ENCODE data around the gene PAGE5. TPM values are rescaled to one million over a fixed set of nuclear protein-coding genes. Genes with fewer than 3 reads are reported as not detected.

PAGE5 gene
- total RNA-seq, 1 experiment from 2014 or later = not detected

- no peaks in the 10 kb centered on the region for H3K9me3 ChIP-seq (ENCODE audit: insufficient read depth, low read depth)
- peak overlapping the region; percentile 53 for H3K4me2 ChIP-seq
- no TSS peak for BruUV-seq (replicated peaks)
- ChIA-PET POLR2A (ENCODE audit: unreplicated experiment) (interaction anchor here (0.7 kb wide), 1 partner anchor 14 kb away, joined by 9 read pairs; no protein-coding TSS in a partner anchor), CTCF (no interaction called here)
- no peak for TF ChIP-seq EZH2 (IDR thresholded peaks at IDR 0.05; ENCODE audit: low read depth)
- TF ChIP-seq, protein P1, sequence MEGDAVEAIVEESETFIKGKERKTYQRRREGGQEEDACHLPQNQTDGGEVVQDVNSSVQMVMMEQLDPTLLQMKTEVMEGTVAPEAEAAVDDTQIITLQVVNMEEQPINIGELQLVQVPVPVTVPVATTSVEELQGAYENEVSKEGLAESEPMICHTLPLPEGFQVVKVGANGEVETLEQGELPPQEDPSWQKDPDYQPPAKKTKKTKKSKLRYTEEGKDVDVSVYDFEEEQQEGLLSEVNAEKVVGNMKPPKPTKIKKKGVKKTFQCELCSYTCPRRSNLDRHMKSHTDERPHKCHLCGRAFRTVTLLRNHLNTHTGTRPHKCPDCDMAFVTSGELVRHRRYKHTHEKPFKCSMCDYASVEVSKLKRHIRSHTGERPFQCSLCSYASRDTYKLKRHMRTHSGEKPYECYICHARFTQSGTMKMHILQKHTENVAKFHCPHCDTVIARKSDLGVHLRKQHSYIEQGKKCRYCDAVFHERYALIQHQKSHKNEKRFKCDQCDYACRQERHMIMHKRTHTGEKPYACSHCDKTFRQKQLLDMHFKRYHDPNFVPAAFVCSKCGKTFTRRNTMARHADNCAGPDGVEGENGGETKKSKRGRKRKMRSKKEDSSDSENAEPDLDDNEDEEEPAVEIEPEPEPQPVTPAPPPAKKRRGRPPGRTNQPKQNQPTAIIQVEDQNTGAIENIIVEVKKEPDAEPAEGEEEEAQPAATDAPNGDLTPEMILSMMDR (conservative IDR thresholded peaks at IDR 0.05) = no peak
- H3F3A ChIP-seq (ENCODE audit: insufficient read depth, low read depth) = peaks cover 20% of the 10 kb centered on the region; the same call in 1 of the 2 replicates
- no peak overlapping the region for H2AFZ ChIP-seq
- H3K4me1 ChIP-seq (replicated peaks; ENCODE audit: insufficient read depth) = peaks cover 39% of the 10 kb centered on the region
- no peaks in the 10 kb centered on the region for H3K79me2 ChIP-seq (ENCODE audit: low read depth)
- H3K27me3 ChIP-seq (ENCODE audit: insufficient read depth, low read depth) = no peaks in the 10 kb centered on the region
- no peaks in the 10 kb centered on the region for H4K20me1 ChIP-seq (ENCODE audit: insufficient read depth)
- 0 out of 2 replicates have a peak overlapping the region, but pooled peaks have one; percentile 32 for H3K27ac ChIP-seq
- no peak overlapping the region for H3K4me3 ChIP-seq
- intact Hi-C loops (cut with micrococcal nuclease; ENCODE audit: unreplicated experiment) = no loop called here
- no peaks in the 10 kb centered on the region for H3K36me3 ChIP-seq (ENCODE audit: low read depth)
- H3K9me2 ChIP-seq (ENCODE audit: insufficient read depth) = no peaks in the 10 kb centered on the region
- DNase-seq = peak in 1 of 2 experiments; percentile 80
Observed at GRCh38 chrX:55201930-55202579, 18.1 kb upstream of the PAGE5 start.

DNA sequence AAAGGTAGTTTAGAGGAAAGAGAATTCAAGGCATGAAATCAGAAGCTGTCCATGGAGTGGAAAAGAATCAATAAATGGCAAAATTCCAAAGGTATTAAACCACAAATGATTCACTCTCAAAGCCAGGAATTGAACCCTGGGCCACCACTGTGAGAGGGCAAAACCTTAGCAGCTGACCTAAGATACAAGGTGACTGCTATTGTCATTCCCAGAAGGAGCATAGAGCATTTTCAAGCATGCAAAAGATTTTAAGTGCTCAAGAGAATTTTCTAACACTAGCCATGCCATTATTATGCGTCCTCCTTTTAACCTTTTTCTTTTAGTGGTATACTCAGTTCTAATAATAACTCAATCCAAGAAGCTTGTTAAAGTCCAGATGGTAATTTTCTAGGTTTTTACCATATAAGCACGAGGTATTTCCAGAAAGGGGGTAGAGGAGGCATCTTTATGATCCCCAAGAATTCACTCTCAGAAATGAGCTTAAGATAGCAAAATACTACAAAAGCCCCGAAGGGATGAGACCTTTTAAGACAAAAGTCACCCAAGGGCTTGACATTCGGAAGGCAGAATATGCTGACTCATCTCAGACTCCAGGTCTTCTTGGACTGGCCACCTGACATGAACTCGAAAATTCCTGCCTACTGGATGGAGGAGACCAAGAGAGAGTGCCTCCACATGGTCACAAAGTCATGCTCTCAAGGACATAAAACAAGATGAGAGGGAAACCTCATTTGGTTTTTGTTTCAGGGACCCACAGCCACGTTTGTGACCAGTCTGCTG lies 13.8 kb upstream of the PAGE5 start:
- CTCF ChIA-PET = no interaction called here
- DNase-seq = no peak
- POLR2A ChIA-PET (ENCODE audit: unreplicated experiment) = no interaction called here

More for the DNA sequence above, 13.8 kb upstream of the PAGE5 start:
- TF ChIP-seq, protein P1 (conservative IDR thresholded peaks at IDR 0.05) = no peak
- TF ChIP-seq EZH2 (IDR thresholded peaks at IDR 0.05; ENCODE audit: low read depth) = no peak
- Histone ChIP-seq H3K36me3 (ENCODE audit: low read depth) (no peaks in the 10 kb centered on the region), H3K27me3 (ENCODE audit: insufficient read depth, low read depth) (no peaks in the 10 kb centered on the region), H3K27ac (no peak overlapping the region), H3K4me2 (no peak overlapping the region), H3F3A (ENCODE audit: insufficient read depth, low read depth) (peaks cover 17% of the 10 kb centered on the region; the same call in 1 of the 2 replicates), H3K9me3 (ENCODE audit: insufficient read depth, low read depth) (no peaks in the 10 kb centered on the region), H3K4me3 (no peak overlapping the region), H3K79me2 (ENCODE audit: low read depth) (no peaks in the 10 kb centered on the region), H4K20me1 (ENCODE audit: insufficient read depth) (no peaks in the 10 kb centered on the region), H3K9me2 (ENCODE audit: insufficient read depth) (no peaks in the 10 kb centered on the region), H3K4me1 (replicated peaks; ENCODE audit: insufficient read depth) (peaks cover 31% of the 10 kb centered on the region), H2AFZ (no peak overlapping the region)
- intact Hi-C loops (cut with micrococcal nuclease; ENCODE audit: unreplicated experiment) = no loop called here
- BruUV-seq (replicated peaks) = no TSS peak

Data from PC-9 (cell line).